Stomach (tissue), 4 donors: Measurements from ENCODE around the gene LRFN2.

Experiments used
- POLR2A ChIP-seq, 4 donors: fragments of 450-650 bp; IDR thresholded peaks; one replicate each; pipeline ENCODE4 v1.6.1; 2016; ENCODE audit warnings: antibody characterized with exemption in 4 of 4, control low read depth in 2 of 4, mild to moderate bottlenecking in 1 of 4, moderate library complexity in 1 of 4
- POLR2AphosphoS5 ChIP-seq, 3 donors: sonication (generic); formaldehyde crosslinking; IDR thresholded peaks; one replicate each; pipeline ENCODE4 v1.6.1; 2016; ENCODE audit warnings: antibody characterized with exemption in 3 of 3

DNA sequence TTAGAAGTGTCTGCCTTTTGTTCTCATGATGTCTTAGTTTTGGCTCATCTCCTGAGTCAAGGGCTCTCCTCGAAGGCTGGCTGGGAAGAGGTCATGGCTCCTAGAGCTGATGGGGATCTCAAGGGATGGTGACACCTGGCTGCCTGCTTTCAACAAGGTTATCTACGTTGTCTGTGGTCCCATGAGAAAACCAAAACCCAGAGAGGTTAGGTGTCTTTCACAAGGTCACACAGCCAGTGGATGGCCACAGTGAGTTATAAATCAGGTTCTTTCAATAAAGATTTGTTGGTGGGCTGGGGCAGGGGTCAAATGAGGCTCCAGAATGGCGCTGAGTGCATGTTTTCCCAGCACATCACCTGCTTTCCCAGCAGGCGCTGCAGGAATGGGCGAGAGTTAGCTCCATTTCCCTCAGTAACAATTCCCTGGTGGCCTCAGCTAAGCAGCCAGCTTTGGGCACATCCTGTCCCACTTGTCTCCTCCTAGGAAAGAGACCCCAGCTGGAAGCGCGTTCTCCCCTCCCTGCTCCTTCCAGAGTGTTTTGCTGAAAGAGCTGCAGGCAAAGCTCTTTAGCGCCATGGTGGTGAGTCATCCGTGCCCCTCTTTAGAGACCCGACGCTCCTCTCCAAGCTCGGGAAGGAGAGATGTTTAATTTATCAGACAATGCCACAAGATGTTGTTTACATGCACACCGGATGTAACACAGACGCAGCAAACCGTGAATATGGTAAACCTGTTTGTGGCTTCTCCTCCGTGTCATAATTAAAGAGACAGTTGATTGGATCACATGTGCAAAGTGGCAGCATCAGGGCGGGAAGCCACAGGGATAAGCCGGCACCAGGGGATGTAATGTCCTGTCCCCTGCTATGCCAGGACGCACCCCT, 109.7 kb downstream of the LRFN2 start:
- no peak for TF ChIP-seq POLR2AphosphoS5 (IDR thresholded peaks at IDR 0.05)
- TF ChIP-seq POLR2A (IDR thresholded peaks at IDR 0.05): no peak
